Fibroblast of lung (primary cell): ENCODE data around the gene SOAT1.

ENCODE experiments used
- CTCF ChIP-seq, 2 donors: IDR thresholded peaks in 1 of 2; conservative IDR thresholded peaks in 1 of 2; 1 replicate in 1 of 2; 2 replicates in 1 of 2; pipeline ENCODE4 v1.5.1; 2011 to 2012; ENCODE audit warnings: low read length in 2 of 2, control low read depth in 1 of 2, inconsistent platforms in 1 of 2, low read depth in 1 of 2, mild to moderate bottlenecking in 1 of 2
- EZH2 ChIP-seq: IDR thresholded peaks from 2 replicates; pipeline ENCODE4 v1.5.1; 2012; ENCODE audit warnings: low read length, control low read depth, mild to moderate bottlenecking; ENCODE audit errors: missing control alignments

- TF ChIP-seq CTCF (conservative IDR thresholded peaks at IDR 0.05 in 1 of 2, IDR thresholded peaks at IDR 0.05 in 1 of 2; ENCODE audit: low read depth in 1 of 2, low read length in 2 of 2): no peak
- no peak for TF ChIP-seq EZH2
Observed at GRCh38 chr1:179326746-179327145, 33.1 kb downstream of the SOAT1 start.
